ENCODE results near the gene ODR4. TPM values are rescaled to one million over a fixed set of nuclear protein-coding genes. Genes with fewer than 3 reads are reported as not detected.

The ODR4 gene
- 18.0 and 18.5 TPM in 2 replicates for total RNA-seq

DNA sequence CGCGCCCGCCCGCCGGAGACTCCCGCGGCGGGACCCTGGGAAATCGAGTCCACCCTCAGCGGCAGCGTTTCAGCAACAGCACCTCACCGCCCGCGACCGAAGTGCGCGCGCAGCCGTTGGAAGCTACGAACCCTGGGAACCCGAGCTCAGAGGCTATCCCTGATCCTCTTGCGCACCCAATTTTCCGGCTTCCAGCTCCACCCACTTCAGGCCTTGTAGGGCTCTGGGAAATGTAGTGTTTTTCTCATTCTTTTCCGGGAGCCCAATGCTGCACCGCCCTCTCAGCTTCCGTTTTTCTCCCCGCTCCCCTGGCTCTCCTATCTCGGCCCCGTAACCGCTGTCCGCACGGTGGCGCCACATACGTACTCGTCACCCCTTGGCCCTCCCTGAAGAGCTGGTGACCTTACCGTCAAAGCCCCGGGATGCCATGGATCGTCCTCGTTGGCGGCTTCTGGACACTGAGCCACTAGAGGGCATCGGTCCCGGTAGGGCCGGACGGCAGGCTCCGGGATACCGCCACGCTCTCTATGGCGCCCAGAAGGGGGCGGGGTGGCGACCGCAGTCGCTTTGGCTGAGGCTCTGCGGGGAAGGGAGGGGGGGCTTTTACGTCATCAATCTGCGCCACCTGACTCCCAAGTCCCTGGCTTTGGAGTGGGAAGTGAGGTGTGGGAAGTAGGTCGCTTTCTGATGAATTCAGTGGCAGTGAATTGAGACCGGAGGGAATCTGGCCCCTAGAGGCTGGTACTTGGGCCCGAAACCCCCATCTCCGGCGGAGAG, at the start of gene ODR4, which contains the start of gene TPR:
TSS of gene ODR4 (plus strand) at position 687 of the 777 bp plus-strand sequence. CDS start 3,948 bp downstream, outside the sequence.
TSS of gene TPR (minus strand) at position 102 of the 777 bp plus-strand sequence. CDS start 225 bp downstream, outside the sequence.

DNA sequence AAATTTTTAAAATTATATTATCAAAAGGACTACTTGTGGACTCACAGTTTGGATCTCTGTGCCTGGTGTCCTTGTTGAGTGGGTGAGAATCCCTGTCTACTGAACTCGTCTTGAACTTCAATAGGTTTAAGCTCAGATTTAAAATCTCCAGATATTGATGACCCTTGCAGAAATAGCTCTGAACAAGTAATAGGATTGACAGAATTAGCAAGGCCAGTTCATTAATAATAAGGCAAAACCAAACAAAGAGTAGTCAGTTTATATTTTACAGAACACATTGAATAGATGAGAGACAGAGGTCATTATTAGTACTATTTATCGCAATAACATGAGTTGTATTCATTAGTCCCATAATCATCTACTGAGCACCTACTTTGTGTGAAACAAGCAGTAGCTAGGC, 85.4 kb downstream of the ODR4 start, which contains the start of gene PDC:
TSS of gene PDC (minus strand) at position 101 of the 400 bp plus-strand sequence. CDS start 11,655 bp downstream, outside the sequence.

Other genes with a start within 250 kb of the ODR4 start
- 0.12 and 0.92 TPM in 2 replicates for gene PRG4, start 79.6 kb upstream of the ODR4 start, total RNA-seq
- 85.7 and 89.0 TPM in 2 replicates for gene TPR, start 585 bp upstream of the ODR4 start, total RNA-seq
- 0.06 TPM in 1 of 2 replicates, not detected in the other for gene PDC, start 85.3 kb downstream of the ODR4 start, total RNA-seq